IPS DF 4.7 (cell line): ENCODE measurements around the gene SLC40A1.
A peak's percentile ranks its signal among the peaks of the same experiment; 100 is the strongest.

ENCODE experiments used
- DNase-seq: peaks from one replicate; pipeline ENCODE4 v3.0.0-alpha.2; 2013; ENCODE audit warnings: low spot score; ENCODE audit errors: extremely low read depth

SLC40A1 gene

DNA sequence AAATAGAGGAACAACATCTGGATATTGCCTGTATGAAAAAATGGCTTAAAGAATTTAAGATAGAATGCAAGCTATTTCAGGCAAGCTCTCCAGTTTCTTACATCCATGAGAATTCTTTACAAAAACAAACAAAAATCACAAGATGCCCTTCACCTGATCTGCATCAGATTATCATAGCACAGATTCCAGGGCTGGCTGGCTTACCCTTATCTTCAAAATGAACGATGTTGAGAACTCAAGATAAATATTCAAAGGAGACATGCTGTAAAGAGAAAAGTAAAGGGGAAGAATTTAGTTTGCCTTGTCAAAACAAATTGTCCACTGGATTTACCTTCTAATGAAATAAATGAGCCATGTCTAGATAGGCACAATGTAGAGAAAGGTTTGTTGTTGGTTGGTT lies 18.7 kb upstream of the SLC40A1 start:
- no peak for DNase-seq

DNA sequence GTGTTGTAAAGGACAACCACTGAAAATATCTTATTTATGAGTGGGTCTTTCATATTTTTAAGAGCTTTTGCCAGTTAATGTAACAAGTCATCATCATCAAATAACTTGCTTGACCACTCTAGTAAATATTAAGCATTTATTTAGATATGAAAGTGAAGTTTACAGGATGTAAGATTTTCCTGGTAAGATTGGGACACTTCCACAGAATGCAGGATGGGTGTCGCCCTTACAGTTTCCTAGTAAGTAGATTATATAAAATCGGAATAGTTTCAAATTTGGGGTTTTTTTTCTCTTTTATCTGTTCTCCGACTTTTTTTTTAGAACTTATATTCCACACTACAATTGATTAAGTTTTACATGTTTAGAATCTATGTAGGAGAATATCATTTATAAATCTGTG lies 14.8 kb upstream of the SLC40A1 start:
- DNase-seq = no peak

DNA sequence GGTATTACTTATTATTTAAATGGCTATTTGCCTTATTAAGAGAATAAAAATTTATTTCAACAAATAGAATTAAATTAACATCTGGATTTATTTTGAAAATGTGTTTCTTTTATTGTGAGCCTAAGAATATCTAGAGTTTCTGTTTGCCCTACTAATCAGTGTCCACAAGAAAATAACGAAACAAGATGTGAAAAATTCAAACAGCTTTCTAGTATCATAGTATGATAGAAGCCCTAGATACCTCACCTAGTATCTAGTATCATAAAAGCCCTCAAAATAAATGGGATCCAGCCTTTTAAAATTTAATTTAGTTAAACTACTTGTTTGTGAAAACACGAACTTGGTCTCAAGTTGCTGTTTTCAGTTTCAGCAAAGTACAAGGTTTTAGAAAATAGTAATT lies 13.7 kb upstream of the SLC40A1 start:
- DNase-seq = no peak

DNA sequence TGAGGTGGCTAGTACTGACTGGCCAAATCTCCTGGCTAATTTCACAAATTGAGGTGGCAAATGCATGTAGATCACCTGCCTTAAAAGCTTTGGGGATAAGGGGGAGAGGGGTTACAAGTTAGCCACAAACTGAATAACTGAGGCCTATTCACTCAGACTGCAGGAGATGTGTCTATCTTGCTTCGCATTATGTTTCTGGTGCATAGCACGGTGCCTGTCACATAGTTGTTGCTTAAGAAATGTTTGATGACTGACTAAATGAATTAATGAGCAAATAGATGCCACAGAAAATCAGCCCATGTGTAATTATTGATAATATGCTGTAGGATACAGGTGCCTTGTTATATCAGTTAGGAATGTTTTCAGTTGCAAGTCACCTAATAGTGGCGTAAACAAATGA lies 12.5 kb upstream of the SLC40A1 start:
- no peak for DNase-seq

DNA sequence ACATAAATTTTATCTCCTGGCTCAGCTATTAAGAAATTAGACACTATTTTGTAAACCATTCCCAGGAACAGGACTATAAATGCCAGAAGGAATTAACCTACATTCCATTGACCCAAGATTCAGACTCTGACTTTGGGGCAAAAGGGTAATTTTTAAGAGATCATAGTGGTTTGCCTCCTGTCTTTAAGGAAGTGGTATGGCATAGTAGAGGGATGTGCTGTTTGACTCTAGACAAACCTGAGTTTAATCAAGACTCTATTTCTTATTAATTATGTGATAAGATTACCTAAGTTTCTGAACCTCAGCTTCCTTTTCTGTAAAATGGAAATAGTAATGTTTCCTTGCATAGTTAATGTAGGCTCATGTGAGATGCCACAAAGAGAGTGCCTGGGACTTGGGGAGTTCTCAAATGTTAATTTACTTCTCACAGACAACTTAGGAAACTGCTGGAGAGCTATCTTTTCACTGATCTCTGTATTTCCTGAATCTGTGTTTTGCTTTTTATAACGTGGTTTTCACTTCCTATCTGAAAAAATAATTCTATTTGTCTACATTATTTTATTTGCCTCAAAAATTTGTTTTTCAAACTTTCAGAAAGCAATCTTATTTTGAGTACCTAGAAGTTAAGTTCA lies 11.9 kb upstream of the SLC40A1 start:
- DNase-seq = no peak

DNA sequence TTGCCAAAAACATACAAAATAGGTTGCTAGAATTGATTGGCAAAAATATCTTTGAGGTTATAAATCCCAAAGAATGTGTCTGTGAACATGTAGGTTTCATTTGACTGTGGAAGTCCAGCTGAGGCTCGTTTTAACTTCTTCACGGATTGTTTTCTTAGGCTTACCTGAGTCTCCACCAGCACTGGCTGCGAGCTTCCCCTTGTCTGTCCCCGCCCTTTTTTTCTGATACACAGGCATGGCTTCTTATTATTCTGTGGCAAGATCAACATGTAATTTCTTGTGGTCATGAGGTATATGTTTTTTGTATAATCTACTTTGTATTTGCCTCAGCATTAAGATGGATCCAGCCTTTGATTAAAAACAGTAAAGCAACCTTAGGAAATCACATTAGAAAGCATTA lies 7.2 kb upstream of the SLC40A1 start:
- DNase-seq = no peak

DNA sequence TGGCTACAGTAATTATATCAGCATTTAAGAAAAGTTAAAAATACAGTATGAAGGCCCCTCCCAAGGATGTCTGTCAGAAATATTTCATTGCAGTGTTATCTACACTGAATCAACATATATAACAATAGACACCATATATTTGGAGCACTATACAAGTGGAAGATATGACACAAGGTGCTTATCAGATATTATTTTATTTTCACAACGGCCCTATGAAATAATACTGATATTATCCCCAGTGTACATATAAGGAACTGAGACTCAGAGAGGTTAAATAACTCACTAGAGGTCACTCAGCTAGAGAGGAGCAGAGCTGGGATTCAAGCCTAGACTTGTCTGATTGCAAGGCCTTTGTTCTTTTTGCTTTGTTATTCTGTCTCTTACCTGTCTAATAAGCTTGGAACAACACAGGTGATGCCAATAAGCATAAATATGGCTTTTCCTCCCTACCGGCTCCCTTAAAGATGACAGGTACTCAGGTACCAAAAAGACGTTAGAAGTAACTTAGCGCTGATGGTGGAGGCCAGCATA lies 4.7 kb upstream of the SLC40A1 start:
- DNase-seq = no peak

DNA sequence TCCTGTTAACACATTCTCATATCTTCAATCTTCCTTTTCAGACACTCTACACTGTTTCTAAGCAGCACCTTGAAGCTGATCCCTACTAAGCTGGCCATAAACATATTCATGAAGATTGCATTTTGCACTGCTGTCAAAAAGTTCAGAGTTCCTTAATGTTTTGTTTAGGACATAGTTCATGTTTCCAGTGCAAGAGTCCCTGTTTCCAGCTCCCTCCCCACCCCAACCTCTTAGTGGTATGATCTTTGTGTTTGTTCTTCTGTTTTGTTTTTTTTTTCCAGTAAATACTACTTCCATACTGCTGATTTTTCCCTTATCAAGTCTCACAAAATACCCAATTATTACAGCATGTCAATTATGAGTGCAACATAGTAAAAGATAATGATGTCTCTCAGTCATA lies 4.1 kb upstream of the SLC40A1 start:
- DNase-seq = no peak

DNA sequence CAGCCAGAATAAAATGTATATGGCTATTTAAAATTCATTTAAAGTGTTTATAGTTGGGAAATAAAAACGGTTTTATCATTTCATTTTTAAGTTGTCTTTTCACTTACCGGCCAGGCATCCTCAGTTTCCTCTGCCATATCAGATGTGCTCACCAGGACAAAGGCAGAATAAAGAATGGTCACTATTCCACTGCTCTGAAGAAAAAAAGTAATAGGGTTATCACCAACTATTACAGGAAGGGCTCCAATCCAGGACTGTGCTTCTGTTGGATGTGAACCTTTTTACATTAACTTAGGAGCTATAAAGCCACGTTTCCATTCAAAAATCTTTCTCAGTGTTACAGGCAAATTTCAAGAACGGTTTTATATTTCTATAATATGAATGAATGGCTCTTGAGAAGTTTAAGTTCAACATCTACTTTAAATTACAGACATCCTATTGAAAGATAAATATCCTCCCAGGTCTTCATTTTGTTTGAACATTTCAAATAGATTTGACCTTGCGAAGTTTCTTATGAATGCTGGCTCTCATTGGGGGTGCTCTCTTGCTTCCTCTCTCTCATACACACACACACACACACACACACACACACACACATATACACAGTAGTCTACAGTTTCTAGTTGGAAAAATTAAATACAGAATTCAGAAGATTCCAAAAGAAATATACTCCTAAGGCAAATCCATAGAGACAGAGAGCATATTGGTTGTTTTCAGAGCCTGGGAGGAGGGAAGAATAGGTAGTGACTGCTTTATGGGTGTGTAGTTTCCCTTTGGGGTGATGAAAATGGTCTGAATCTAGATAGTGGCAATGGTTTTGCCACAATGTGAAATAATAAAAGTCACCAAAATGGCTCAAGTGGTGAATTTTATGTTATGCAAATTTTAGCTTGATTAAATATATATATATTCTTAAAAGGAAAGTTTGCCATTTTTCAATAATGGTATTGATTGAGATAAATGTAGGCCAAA lies 2.9 kb upstream of the SLC40A1 start:
- no peak for DNase-seq

DNA sequence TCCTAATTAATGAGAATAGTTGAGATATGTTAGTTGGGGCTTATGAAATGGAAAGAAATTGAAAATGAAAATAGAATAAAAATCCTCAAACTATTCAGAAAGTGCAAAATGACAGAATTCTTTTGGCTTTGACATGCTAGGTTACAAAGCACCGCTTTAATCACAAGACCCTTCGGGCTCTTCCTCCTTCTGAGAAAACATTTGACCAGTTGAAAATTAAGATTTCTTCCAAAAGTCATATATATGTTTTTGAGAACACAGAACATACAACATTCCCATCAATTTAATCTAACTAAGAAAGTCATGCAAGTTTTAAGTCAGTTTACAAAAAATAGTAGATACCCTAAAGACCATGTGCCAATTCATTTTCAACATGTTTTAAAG lies 2.2 kb upstream of the SLC40A1 start:
- DNase-seq = no peak

DNA sequence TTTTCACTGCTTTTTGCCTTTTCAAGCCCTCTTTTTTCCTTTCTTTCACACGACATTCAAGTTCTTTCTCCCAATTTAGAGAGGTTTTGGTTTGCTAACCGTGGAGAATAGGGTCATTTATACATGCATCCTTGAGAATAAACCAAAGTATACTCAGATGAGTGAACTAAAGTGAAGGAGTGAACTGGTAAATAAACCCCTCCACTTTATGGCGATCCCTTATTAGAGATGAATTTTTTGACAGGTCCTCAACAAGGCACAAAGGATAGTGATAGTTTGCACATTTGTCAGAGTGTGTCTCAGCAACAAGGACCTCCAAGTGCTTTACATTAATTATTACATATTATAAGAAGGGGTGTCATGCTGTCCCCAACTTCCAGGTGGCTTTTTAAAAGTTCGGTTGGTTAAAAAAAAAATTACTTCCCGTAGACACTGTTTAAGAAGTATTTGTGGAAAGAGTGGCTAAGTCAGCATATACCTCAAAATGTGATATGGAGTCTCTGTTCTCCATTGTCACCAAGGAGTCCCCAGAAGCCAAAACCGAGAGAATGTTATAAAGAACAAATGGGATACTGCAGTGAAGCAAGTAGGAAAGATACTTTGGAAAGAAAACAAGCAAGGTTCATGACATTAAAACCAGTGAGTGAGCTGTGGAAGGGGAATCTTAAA lies 1.7 kb upstream of the SLC40A1 start:
- DNase-seq = no peak

DNA sequence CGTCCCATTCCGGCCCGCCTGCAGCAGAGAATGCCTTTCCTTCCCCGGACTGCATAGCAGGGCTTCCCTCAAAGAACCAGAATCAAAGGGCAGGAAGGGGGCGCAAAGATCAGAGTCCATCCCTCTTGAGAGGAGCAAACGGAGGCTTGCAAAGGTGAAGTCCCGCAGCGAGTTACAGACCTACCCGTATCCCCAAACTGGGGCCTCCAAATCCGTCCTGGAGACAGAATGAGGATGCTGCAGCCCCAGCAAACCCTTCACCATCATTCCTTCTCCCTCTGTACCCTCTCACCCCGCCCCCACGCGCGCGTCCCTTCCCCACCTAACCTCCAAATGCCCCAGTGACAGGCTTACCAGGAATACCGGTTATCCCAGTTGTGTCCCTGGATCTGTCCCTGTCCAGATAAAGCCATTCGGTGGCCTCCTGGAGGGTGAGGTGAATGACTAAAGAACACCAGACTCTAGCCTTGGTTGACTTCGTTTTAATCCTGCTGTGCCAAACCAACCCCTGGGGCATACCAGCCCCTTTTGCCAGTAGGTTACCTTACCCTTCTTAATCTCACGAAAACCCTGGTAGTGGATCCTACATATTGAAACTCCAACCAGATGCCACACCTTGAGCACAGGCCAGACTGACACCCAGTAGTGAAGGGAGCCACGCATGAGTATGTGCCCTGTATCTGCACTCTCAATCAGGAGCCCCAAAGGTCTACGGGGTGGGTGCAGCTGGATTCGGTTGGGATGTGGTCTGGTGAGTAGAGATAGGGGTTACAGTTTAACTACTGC lies 961 bp upstream of the SLC40A1 start:
- DNase-seq = peak; percentile 46

DNA sequence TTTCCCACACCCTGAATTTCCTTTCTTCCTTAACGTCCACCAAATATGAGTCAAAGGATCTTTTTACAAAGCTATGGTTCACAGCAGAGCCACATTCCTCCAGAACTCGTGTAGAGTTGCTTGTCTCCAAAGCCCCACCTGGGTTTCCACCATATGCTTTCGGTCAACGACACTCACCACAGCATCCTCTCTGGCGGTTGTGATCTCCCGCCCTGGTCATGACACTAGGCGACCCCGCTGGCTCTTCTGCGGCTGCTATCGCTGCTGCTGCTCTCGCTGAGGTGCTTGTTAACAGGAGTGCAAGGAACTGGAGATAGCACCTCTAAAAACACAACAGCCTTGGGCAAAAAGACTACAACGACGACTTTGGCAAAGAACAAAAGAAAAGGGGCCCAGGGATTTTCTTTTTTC lies 340 bp downstream of the SLC40A1 start:
- DNase-seq = no peak

DNA sequence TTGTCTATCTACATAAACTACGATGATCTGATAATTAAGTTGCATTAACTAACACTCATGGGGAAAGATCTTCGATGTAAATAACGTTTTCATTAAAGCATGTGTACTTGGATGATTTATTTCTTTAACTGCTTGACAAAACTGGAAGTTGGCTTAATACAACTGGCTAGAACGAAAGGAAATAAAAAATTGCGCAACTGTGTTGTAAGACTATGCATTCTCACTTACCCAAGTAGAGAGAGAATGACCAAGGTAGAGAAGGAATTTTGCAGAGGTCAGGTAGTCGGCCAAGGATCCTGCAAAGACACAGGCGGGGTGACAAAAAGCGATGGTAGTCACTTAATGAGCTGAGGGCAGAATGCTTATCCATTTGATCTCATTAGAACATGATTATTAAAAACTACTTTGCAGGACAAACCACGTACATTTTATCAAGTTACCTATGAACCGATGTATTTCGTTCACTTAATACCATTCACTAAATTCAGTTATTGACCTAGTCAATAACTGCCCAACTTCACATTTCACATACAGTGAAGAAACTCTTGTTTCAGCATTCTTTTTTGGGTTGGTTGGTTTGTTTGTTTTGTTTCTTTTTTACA lies 900 bp downstream of the SLC40A1 start:
- DNase-seq = no peak

DNA sequence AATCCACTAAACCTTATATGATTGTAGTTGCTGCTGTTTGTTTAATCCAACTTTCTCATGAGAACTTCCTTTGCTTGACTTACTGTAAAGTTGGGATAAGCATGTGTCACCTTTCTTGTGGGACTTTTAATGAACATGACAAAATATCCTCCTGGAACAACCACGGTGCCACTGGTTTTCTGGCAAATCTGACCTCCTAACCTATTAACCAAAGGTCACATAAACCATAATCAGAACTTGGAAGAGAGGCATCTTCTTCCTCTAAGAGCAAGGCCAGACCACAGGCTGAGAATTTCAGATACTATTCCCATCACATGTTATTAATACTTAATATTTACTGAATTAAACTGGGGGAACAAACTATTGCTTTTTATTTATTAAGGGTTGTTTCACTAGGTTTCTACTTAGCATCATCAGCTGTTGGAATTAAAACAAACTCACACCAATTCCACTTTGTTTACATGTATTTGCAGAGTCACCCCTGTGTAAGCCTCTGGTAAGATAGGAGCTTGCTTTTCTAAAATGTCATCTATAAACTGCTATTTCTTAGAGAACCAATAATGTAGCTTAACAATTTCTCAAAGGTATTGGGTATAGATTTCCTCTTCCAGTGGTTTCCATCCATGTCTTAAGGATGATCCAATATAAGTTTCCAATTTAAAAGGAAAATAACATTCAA lies 2.2 kb downstream of the SLC40A1 start:
- DNase-seq = no peak

DNA sequence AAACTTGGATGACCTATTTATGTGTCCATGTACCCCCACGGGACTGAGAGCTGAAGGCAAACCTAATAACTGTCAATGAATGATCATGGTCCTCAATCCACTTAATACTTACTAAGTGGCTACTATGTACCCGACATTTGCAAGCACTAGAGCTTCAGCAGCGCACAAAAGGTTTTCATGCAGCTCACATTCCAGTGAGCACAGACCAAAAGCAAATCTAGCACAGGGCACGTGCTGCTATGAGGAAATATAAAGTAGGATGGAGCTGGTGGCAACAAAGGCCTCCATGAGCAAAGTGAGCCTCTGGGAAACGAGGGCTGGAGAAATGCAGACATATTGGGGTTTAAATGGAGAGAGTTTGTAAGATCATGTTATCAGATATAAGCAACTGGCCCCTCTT lies 3.5 kb downstream of the SLC40A1 start:
- DNase-seq = no peak

DNA sequence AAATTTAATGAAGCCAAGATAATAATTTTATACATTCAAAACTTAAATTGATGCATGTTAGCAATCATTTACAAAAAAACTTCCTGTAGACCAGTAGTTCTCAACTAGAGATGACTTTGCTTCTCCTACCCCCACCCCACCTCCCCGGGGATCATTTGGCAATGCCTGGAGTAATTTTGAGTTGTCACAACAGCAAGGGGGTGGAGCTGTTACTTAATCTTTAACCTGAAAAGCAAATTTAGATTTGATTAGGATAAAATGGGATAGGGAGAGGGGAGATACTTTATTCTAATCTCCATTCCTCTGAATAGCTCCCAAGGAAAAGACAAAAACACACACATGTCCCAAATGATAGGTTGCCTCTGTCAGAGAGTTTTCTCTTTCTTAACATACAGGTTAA lies 4.2 kb downstream of the SLC40A1 start:
- DNase-seq = no peak

DNA sequence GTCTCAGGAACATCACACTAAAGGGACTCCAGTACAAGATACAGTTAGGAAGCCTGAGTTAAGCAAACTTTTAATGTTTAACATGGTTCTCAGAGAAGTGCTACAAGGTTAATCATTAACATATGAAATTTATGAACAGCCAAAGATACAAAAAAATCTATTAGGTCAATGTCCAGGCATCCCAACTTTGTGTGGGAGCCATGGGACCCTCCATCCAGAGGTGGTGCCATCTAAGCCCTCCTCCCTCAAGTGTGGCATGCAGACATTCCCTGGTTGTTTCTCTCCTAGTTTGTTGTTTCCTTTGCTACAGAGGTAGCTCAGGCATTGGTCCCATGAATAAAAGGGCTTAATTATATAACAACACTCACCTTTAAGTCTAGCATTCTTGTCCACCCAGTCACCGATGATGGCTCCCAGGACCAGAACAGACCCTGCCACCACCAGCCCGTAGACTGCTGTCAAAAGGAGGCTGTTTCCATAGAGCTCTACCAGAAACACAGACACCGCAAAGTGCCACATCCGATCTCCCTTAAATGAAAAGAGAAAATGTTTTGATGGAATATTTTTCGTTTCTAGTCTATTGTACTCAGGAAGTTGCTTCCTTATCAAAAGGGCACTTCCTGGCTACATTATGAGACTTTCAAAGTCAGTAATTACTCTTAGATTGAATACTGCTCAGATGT lies 5.7 kb downstream of the SLC40A1 start:
- DNase-seq = no peak

DNA sequence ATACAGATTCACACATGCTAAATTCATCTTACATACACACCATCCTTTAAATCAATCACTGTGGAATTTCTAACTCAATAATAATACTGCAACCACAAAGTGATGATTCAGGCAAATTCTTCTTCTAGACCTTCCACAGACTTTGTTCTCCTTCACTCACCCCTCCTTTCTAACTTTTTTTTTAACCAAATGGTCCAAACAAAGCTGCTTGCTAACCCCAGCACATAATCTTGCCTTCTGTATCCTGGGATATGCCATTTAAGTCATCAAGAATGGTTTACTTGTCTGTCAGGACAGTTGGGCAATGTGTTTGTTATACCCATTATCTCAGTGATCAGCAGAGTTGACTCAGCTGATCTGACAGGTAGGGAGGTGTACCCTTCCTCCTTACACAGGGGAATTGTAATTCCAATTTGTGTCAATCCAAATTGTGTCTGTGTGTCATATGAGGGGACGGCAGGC lies 10.0 kb downstream of the SLC40A1 start:
- no peak for DNase-seq
